Measurements from ENCODE around the gene ANKRD34A. TPM values are rescaled to one million over a fixed set of nuclear protein-coding genes. Genes with fewer than 3 reads are reported as not detected.

ANKRD34A gene
- total RNA-seq, 2 donors from 2014 or later: 1.5 to 3.4 TPM

GRCh38 chr1:145967288-145967687 lies 2.9 kb upstream of the ANKRD34A start:
- no peak overlapping the region for H3K4me3 ChIP-seq
- DNase-seq (ENCODE audit: low spot score): peak; percentile 9
- TF ChIP-seq, protein P1, sequence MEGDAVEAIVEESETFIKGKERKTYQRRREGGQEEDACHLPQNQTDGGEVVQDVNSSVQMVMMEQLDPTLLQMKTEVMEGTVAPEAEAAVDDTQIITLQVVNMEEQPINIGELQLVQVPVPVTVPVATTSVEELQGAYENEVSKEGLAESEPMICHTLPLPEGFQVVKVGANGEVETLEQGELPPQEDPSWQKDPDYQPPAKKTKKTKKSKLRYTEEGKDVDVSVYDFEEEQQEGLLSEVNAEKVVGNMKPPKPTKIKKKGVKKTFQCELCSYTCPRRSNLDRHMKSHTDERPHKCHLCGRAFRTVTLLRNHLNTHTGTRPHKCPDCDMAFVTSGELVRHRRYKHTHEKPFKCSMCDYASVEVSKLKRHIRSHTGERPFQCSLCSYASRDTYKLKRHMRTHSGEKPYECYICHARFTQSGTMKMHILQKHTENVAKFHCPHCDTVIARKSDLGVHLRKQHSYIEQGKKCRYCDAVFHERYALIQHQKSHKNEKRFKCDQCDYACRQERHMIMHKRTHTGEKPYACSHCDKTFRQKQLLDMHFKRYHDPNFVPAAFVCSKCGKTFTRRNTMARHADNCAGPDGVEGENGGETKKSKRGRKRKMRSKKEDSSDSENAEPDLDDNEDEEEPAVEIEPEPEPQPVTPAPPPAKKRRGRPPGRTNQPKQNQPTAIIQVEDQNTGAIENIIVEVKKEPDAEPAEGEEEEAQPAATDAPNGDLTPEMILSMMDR (IDR thresholded peaks at IDR 0.05): no peak
- H3K27ac ChIP-seq: no peak overlapping the region
- no peaks in the 10 kb centered on the region for H3K9me3 ChIP-seq
- H3K27me3 ChIP-seq: no peaks in the 10 kb centered on the region
- peaks cover 0 to 18% of the 10 kb centered on the region in 2 donors for H3K4me1 ChIP-seq
- no peaks in the 10 kb centered on the region for H3K36me3 ChIP-seq

DNA sequence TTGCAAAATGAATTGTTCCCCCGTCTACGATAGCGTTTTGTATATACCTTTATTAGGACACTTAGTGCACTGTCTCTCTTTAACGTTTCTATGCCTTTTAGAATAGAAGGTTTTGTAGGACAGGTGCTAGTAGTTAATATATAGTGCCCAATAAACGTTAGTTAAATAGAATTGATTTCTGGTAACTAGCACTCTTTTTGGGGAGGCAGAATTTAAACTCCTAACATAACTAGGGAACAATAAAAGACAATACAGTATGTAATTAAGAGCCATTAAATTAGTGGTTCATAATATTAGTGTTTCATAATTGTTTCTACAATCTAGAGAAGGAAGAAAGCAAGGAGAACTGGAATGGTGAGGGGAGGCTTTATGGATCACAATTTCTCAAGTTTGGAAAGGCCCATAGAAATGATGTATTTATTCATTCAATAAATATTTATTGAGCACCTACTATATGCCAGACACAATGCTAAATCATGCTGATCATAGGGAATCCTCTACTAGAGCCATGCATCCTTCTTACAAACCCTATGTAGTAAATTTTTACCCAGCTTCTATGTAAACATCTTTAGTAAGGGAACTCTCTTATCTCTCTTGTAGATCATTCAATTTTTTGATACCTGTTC lies 857 bp upstream of the ANKRD34A start:
- Histone ChIP-seq H3K36me3 (no peaks in the 10 kb centered on the region), H3K27ac (peak overlapping the region; percentile 93), H3K9me3 (no peaks in the 10 kb centered on the region), H3K27me3 (no peaks in the 10 kb centered on the region), H3K4me3 (peak overlapping the region; percentile 65 to 74), H3K4me1 (peaks cover 0 to 33% of the 10 kb centered on the region in 2 donors)
- TF ChIP-seq, protein P1 (IDR thresholded peaks at IDR 0.05): no peak
- DNase-seq (ENCODE audit: low spot score): no peak

- peak overlapping the region; percentile 93 for H3K27ac ChIP-seq
- no peaks in the 10 kb centered on the region for H3K36me3 ChIP-seq
- H3K4me3 ChIP-seq: peak overlapping the region; percentile 65 to 74
- DNase-seq (ENCODE audit: low spot score): peak; percentile 18
- H3K4me1 ChIP-seq: peaks cover 0 to 42% of the 10 kb centered on the region in 2 donors
- H3K27me3 ChIP-seq: no peaks in the 10 kb centered on the region
- H3K9me3 ChIP-seq: no peaks in the 10 kb centered on the region
- TF ChIP-seq, protein P1 (IDR thresholded peaks at IDR 0.05): no peak
Measured at GRCh38 chr1:145963265-145964019, 933 bp downstream of the ANKRD34A start.

- H3K4me1 ChIP-seq: peaks cover 0 to 46% of the 10 kb centered on the region in 2 donors
- peak; percentile 60 for DNase-seq (ENCODE audit: low spot score)
Measured at GRCh38 chr1:145962157-145963102, 1.9 kb downstream of the ANKRD34A start.

More at GRCh38 chr1:145962157-145963102, 1.9 kb downstream of the ANKRD34A start:
- Histone ChIP-seq H3K4me3 (peak overlapping the region; percentile 53 to 60), H3K27ac (peak overlapping the region; percentile 93), H3K36me3 (no peaks in the 10 kb centered on the region), H3K9me3 (no peaks in the 10 kb centered on the region), H3K27me3 (no peaks in the 10 kb centered on the region)
- TF ChIP-seq, protein P1 (IDR thresholded peaks at IDR 0.05): no peak

All from right atrium auricular region (tissue), 2 donors.